Measurements from ENCODE around the gene PCSK4. TPM values are rescaled to one million over a fixed set of nuclear protein-coding genes. Genes with fewer than 3 reads are reported as not detected.

Gene PCSK4
- total and polyA plus RNA-seq, 2 donors (not counting 3 experiments of a cell fraction or from before 2014, with no cell fraction given), result 1.2 to 1.7 TPM

DNA sequence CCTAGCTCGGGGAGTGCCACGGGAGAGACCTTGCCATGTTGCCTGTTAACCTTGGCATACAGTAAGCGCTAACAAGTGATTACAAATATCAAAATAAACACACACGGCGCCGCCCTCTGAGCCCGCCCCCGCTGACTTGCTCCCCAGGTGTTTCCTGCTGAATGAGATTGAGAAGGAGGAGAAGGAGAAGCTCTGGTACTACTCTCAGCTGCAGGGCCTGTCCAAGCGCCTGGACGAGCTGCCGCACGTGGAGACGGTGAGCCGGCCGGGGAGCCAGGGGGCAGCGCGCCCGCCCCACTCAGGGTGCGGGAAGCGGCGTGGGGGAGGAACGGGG lies 35.2 kb downstream of the PCSK4 start:
- BruUV-seq (replicated peaks), result no TSS peak
- POLR2A ChIA-PET, result interaction anchor here (0.6 kb wide), 1 partner anchor 1522 kb away, joined by 4 read pairs; no protein-coding TSS in a partner anchor
- H3K27me3 ChIP-seq (ENCODE audit: control insufficient read depth in 2 of 2, insufficient read depth in 2 of 2, low read length in 2 of 2), result peaks cover 32 to 36% of the 10 kb centered on the region in 2 experiments

More for the DNA sequence above, 35.2 kb downstream of the PCSK4 start:
- H3K4me2 ChIP-seq (ENCODE audit: insufficient read depth, low read length), result no peak overlapping the region
- no peaks in the 10 kb centered on the region for H3K4me1 ChIP-seq (ENCODE audit: control insufficient read depth, extremely low read depth, insufficient read depth, low read length)
- H4K20me1 ChIP-seq (replicated peaks; ENCODE audit: control insufficient read depth, extremely low read depth, insufficient read depth, low read length), result no peaks in the 10 kb centered on the region
- TF ChIP-seq MYC (IDR thresholded peaks at IDR 0.05; ENCODE audit: low read depth, low read length) (no peak), POLR2AphosphoS5 (IDR thresholded peaks at IDR 0.05; ENCODE audit: insufficient read depth, low read depth, low read length) (no peak), JUN (IDR thresholded peaks at IDR 0.05; ENCODE audit: borderline replicate concordance, insufficient read depth, insufficient read length, low read depth) (no peak), POLR2A (IDR thresholded peaks at IDR 0.05; ENCODE audit: low read depth, low read length) (no peak), FOS (IDR thresholded peaks at IDR 0.05; ENCODE audit: borderline replicate concordance, insufficient read depth, low read length) (no peak)
- TF ChIP-seq, protein P1, sequence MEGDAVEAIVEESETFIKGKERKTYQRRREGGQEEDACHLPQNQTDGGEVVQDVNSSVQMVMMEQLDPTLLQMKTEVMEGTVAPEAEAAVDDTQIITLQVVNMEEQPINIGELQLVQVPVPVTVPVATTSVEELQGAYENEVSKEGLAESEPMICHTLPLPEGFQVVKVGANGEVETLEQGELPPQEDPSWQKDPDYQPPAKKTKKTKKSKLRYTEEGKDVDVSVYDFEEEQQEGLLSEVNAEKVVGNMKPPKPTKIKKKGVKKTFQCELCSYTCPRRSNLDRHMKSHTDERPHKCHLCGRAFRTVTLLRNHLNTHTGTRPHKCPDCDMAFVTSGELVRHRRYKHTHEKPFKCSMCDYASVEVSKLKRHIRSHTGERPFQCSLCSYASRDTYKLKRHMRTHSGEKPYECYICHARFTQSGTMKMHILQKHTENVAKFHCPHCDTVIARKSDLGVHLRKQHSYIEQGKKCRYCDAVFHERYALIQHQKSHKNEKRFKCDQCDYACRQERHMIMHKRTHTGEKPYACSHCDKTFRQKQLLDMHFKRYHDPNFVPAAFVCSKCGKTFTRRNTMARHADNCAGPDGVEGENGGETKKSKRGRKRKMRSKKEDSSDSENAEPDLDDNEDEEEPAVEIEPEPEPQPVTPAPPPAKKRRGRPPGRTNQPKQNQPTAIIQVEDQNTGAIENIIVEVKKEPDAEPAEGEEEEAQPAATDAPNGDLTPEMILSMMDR (IDR thresholded peaks at IDR 0.05; ENCODE audit: extremely low read depth in 1 of 2, insufficient read depth in 1 of 2, low read depth in 1 of 2, low read length in 2 of 2), result no peak
- intact Hi-C loops (cut with micrococcal nuclease), result no loop called here
- H3K9me3 ChIP-seq (replicated peaks; ENCODE audit: control insufficient read depth, insufficient read depth, low read length), result no peaks in the 10 kb centered on the region
- no peak overlapping the region for H2AFZ ChIP-seq (ENCODE audit: low read depth, low read length)
- no peak overlapping the region for H3K4me3 ChIP-seq (replicated peaks in 1 of 3; ENCODE audit: insufficient read depth in 1 of 3, low read depth in 1 of 3, low read length in 3 of 3)
- CTCF ChIA-PET, result interaction anchor here (0.6 to 3.7 kb wide), 3 partner anchors 10 to 267 kb away, joined by 4 to 28 read pairs (median 11); no protein-coding TSS in a partner anchor
- FAIRE-seq (peak; percentile 76), DNase-seq (ENCODE audit: low read depth, low spot score) (peak; percentile 86)
- H3K27ac ChIP-seq (ENCODE audit: insufficient read depth, low read depth, low read length), result no peak overlapping the region
- H3K79me2 ChIP-seq (ENCODE audit: control insufficient read depth, insufficient read depth, low read length), result no peaks in the 10 kb centered on the region
- H3K9me1 ChIP-seq (replicated peaks; ENCODE audit: control insufficient read depth, extremely low read depth, insufficient read depth, low read length), result no peaks in the 10 kb centered on the region
- dilution Hi-C loops (cut with MboI; ENCODE audit: extremely low pct_ligation_motif_present, low sequenced_read_pairs), result no loop called here
- H3K36me3 ChIP-seq (ENCODE audit: control insufficient read depth in 2 of 2, extremely low read depth in 1 of 2, insufficient read depth in 2 of 2, low read length in 2 of 2), result no peaks in the 10 kb centered on the region
- H3K9ac ChIP-seq (replicated peaks; ENCODE audit: extremely low read depth, insufficient read depth, low read length), result no peak overlapping the region

All from endothelial cell of umbilical vein (primary cell).